Measurements from ENCODE around the gene CDH4.

CDH4 gene

GRCh38 chr20:61543086-61543485 lies 291.0 kb downstream of the CDH4 start:
- H3K9me3 ChIP-seq: no peaks in the 10 kb centered on the region
- DNase-seq (ENCODE audit: low spot score in 2 of 2): no peak
- in situ Hi-C loops (cut with MboI; ENCODE audit: low sequenced_read_pairs): no loop called here
- H3K36me3 ChIP-seq (replicated peaks): no peaks in the 10 kb centered on the region
- no peak overlapping the region for H3K4me3 ChIP-seq
- H3K27me3 ChIP-seq (ENCODE audit: low read depth): no peaks in the 10 kb centered on the region
- H3K4me1 ChIP-seq: no peaks in the 10 kb centered on the region

- no peaks in the 10 kb centered on the region for H3K27me3 ChIP-seq (ENCODE audit: low read depth)
- H3K4me1 ChIP-seq: no peaks in the 10 kb centered on the region
- no peaks in the 10 kb centered on the region for H3K9me3 ChIP-seq
- in situ Hi-C loops (cut with MboI; ENCODE audit: low sequenced_read_pairs): no loop called here
- DNase-seq (ENCODE audit: low spot score in 2 of 2): no peak
- no peaks in the 10 kb centered on the region for H3K36me3 ChIP-seq (replicated peaks)
- no peak overlapping the region for H3K4me3 ChIP-seq
Observed at GRCh38 chr20:61543931-61544745, 292.1 kb downstream of the CDH4 start.

- no peaks in the 10 kb centered on the region for H3K27me3 ChIP-seq (ENCODE audit: low read depth)
- no peaks in the 10 kb centered on the region for H3K36me3 ChIP-seq (replicated peaks)
- no peaks in the 10 kb centered on the region for H3K4me1 ChIP-seq
- DNase-seq (ENCODE audit: low spot score in 2 of 2): no peak
- in situ Hi-C loops (cut with MboI; ENCODE audit: low sequenced_read_pairs): no loop called here
- H3K4me3 ChIP-seq: no peak overlapping the region
- no peaks in the 10 kb centered on the region for H3K9me3 ChIP-seq
Observed at GRCh38 chr20:61544910-61545889, 293.1 kb downstream of the CDH4 start.

GRCh38 chr20:61546641-61547040 lies 294.6 kb downstream of the CDH4 start:
- no peak for DNase-seq (ENCODE audit: low spot score in 2 of 2)
- in situ Hi-C loops (cut with MboI; ENCODE audit: low sequenced_read_pairs): no loop called here
- Histone ChIP-seq H3K4me3 (no peak overlapping the region), H3K9me3 (no peaks in the 10 kb centered on the region), H3K27me3 (ENCODE audit: low read depth) (no peaks in the 10 kb centered on the region), H3K4me1 (no peaks in the 10 kb centered on the region), H3K36me3 (replicated peaks) (no peaks in the 10 kb centered on the region)

- Histone ChIP-seq H3K4me1 (no peaks in the 10 kb centered on the region), H3K4me3 (no peak overlapping the region), H3K9me3 (no peaks in the 10 kb centered on the region), H3K36me3 (replicated peaks) (no peaks in the 10 kb centered on the region), H3K27me3 (ENCODE audit: low read depth) (no peaks in the 10 kb centered on the region)
- no peak for DNase-seq (ENCODE audit: low spot score in 2 of 2)
- in situ Hi-C loops (cut with MboI; ENCODE audit: low sequenced_read_pairs): no loop called here
Observed at GRCh38 chr20:61548069-61548468, 296.0 kb downstream of the CDH4 start.

GRCh38 chr20:61549865-61550264 lies 297.8 kb downstream of the CDH4 start:
- H3K4me3 ChIP-seq: no peak overlapping the region
- no peaks in the 10 kb centered on the region for H3K36me3 ChIP-seq (replicated peaks)
- H3K27me3 ChIP-seq (ENCODE audit: low read depth): no peaks in the 10 kb centered on the region
- no peak for DNase-seq (ENCODE audit: low spot score in 2 of 2)
- in situ Hi-C loops (cut with MboI; ENCODE audit: low sequenced_read_pairs): no loop called here
- no peaks in the 10 kb centered on the region for H3K9me3 ChIP-seq
- H3K4me1 ChIP-seq: no peaks in the 10 kb centered on the region

- in situ Hi-C loops (cut with MboI; ENCODE audit: low sequenced_read_pairs): no loop called here
- no peaks in the 10 kb centered on the region for H3K9me3 ChIP-seq
- no peaks in the 10 kb centered on the region for H3K36me3 ChIP-seq (replicated peaks)
- H3K27me3 ChIP-seq (ENCODE audit: low read depth): no peaks in the 10 kb centered on the region
- H3K4me1 ChIP-seq: no peaks in the 10 kb centered on the region
- H3K4me3 ChIP-seq: no peak overlapping the region
- DNase-seq (ENCODE audit: low spot score in 2 of 2): no peak
Observed at GRCh38 chr20:61551401-61551800, 299.3 kb downstream of the CDH4 start.

- in situ Hi-C loops (cut with MboI; ENCODE audit: low sequenced_read_pairs): no loop called here
- Histone ChIP-seq H3K27me3 (ENCODE audit: low read depth) (no peaks in the 10 kb centered on the region), H3K4me3 (no peak overlapping the region), H3K4me1 (no peaks in the 10 kb centered on the region), H3K9me3 (no peaks in the 10 kb centered on the region), H3K36me3 (replicated peaks) (no peaks in the 10 kb centered on the region)
- DNase-seq (ENCODE audit: low spot score in 2 of 2): no peak
Observed at GRCh38 chr20:61554617-61555016, 302.6 kb downstream of the CDH4 start.

- H3K27me3 ChIP-seq (ENCODE audit: low read depth): no peaks in the 10 kb centered on the region
- no peak for DNase-seq (ENCODE audit: low spot score in 2 of 2)
- H3K4me3 ChIP-seq: no peak overlapping the region
Observed at GRCh38 chr20:61555566-61555965, 303.5 kb downstream of the CDH4 start.

GRCh38 chr20:61556111-61556510 lies 304.1 kb downstream of the CDH4 start:
- H3K27me3 ChIP-seq (ENCODE audit: low read depth): no peaks in the 10 kb centered on the region
- H3K4me3 ChIP-seq: no peak overlapping the region
- in situ Hi-C loops (cut with MboI; ENCODE audit: low sequenced_read_pairs): no loop called here
- no peak for DNase-seq (ENCODE audit: low spot score in 2 of 2)
- no peaks in the 10 kb centered on the region for H3K36me3 ChIP-seq (replicated peaks)
- H3K9me3 ChIP-seq: no peaks in the 10 kb centered on the region
- H3K4me1 ChIP-seq: no peaks in the 10 kb centered on the region

More at GRCh38 chr20:61555566-61555965, 303.5 kb downstream of the CDH4 start:
- Histone ChIP-seq H3K36me3 (replicated peaks) (no peaks in the 10 kb centered on the region), H3K9me3 (no peaks in the 10 kb centered on the region), H3K4me1 (no peaks in the 10 kb centered on the region)
- in situ Hi-C loops (cut with MboI; ENCODE audit: low sequenced_read_pairs): no loop called here

GRCh38 chr20:61556673-61557072 lies 304.6 kb downstream of the CDH4 start:
- Histone ChIP-seq H3K4me1 (no peaks in the 10 kb centered on the region), H3K27me3 (ENCODE audit: low read depth) (no peaks in the 10 kb centered on the region), H3K36me3 (replicated peaks) (no peaks in the 10 kb centered on the region), H3K9me3 (no peaks in the 10 kb centered on the region), H3K4me3 (no peak overlapping the region)
- in situ Hi-C loops (cut with MboI; ENCODE audit: low sequenced_read_pairs): no loop called here
- DNase-seq (ENCODE audit: low spot score in 2 of 2): no peak

- H3K4me3 ChIP-seq: no peak overlapping the region
- in situ Hi-C loops (cut with MboI; ENCODE audit: low sequenced_read_pairs): no loop called here
- H3K36me3 ChIP-seq (replicated peaks): no peaks in the 10 kb centered on the region
- no peaks in the 10 kb centered on the region for H3K27me3 ChIP-seq (ENCODE audit: low read depth)
- no peaks in the 10 kb centered on the region for H3K9me3 ChIP-seq
- no peaks in the 10 kb centered on the region for H3K4me1 ChIP-seq
- no peak for DNase-seq (ENCODE audit: low spot score in 2 of 2)
Observed at GRCh38 chr20:61557621-61558020, 305.6 kb downstream of the CDH4 start.

- in situ Hi-C loops (cut with MboI; ENCODE audit: low sequenced_read_pairs): no loop called here
- no peak overlapping the region for H3K4me3 ChIP-seq
- H3K4me1 ChIP-seq: no peaks in the 10 kb centered on the region
- no peaks in the 10 kb centered on the region for H3K27me3 ChIP-seq (ENCODE audit: low read depth)
- no peaks in the 10 kb centered on the region for H3K36me3 ChIP-seq (replicated peaks)
- no peak for DNase-seq (ENCODE audit: low spot score in 2 of 2)
- H3K9me3 ChIP-seq: no peaks in the 10 kb centered on the region
Observed at GRCh38 chr20:61558726-61559125, 306.7 kb downstream of the CDH4 start.

GRCh38 chr20:61559706-61560315 lies 307.8 kb downstream of the CDH4 start:
- no peak overlapping the region for H3K4me3 ChIP-seq
- no peaks in the 10 kb centered on the region for H3K4me1 ChIP-seq
- H3K36me3 ChIP-seq (replicated peaks): no peaks in the 10 kb centered on the region
- no peak for DNase-seq (ENCODE audit: low spot score in 2 of 2)
- H3K9me3 ChIP-seq: no peaks in the 10 kb centered on the region
- in situ Hi-C loops (cut with MboI; ENCODE audit: low sequenced_read_pairs): no loop called here
- no peaks in the 10 kb centered on the region for H3K27me3 ChIP-seq (ENCODE audit: low read depth)

Measured in HAP-1 (cell line).